B cell (primary cell): ENCODE data around the gene RAB22A. TPM values are rescaled to one million over a fixed set of nuclear protein-coding genes. Genes with fewer than 3 reads are reported as not detected.
"Not testable (repeated sequence)": the region's sequence is repeated elsewhere in the genome, so short reads cannot be mapped to it uniquely, and the experiment has no call there.

ENCODE experiments used
- ATAC-seq: fragments of 200-7000 bp; cut with Tn5 transposase; one replicate; pipeline ENCODE4 v1.10.0; 2021; ENCODE audit warnings: low read depth, mild to moderate bottlenecking, moderate number of reproducible peaks, moderate library complexity
- CTCF ChIA-PET: fragments of 350-600 bp; sonication (Branson Sonifier 250); formaldehyde crosslinking; loops from one replicate; lab custom pipeline; 2021; ENCODE audit warnings: antibody characterized with exemption, inconsistent platforms; lab: Charles Lee
- POLR2A ChIA-PET: fragments of 350-600 bp; sonication (Branson Sonifier 250); formaldehyde crosslinking; loops from one replicate; lab custom pipeline; 2021; ENCODE audit warnings: antibody characterized with exemption; lab: Charles Lee
- DNase-seq: peaks from one replicate; pipeline ENCODE4 v3.0.0; 2013
- H2AFZ ChIP-seq: 2 replicates; pipeline ENCODE4 v1.6.1; 2012; ENCODE audit warnings: mild to moderate bottlenecking, low read depth, low read length; ENCODE audit not compliant: insufficient read depth, poor library complexity, severe bottlenecking
- H3K27ac ChIP-seq, 2 donors: 1 replicate in 1 of 2; 2 replicates in 1 of 2; pipeline ENCODE4 v1.5.1; 2012 to 2013; ENCODE audit warnings: low read length in 2 of 2, mild to moderate bottlenecking in 2 of 2, moderate library complexity in 1 of 2
- H3K27me3 ChIP-seq, 4 experiments: fragments of 200-600 bp in 1 of 4; sonication (generic) in 1 of 4; replicated peaks in 1 of 4; 1 replicate in 2 of 4; 2 replicates in 2 of 4; pipeline versions ENCODE4 v1.6.1 to v1.7.0; 2013 to 2016; ENCODE audit warnings: low read length in 3 of 4, mild to moderate bottlenecking in 2 of 4, mixed read lengths in 1 of 4, moderate library complexity in 1 of 4; ENCODE audit not compliant: insufficient read depth in 4 of 4, control insufficient read depth in 3 of 4; ENCODE audit errors: control extremely low read depth in 1 of 4
- H3K36me3 ChIP-seq, 2 experiments: replicated peaks in 1 of 2; 1 replicate in 1 of 2; 2 replicates in 1 of 2; pipeline versions ENCODE4 v1.6.1 to v1.7.1; 2013; ENCODE audit warnings: low read length in 1 of 2; ENCODE audit not compliant: insufficient read depth in 2 of 2, control insufficient read depth in 1 of 2; ENCODE audit errors: control extremely low read depth in 1 of 2, extremely low read depth in 1 of 2
- H3K4me1 ChIP-seq, 2 donors: fragments of 200-600 bp in 1 of 2; sonication (generic) in 1 of 2; 1 replicate in 1 of 2; 2 replicates in 1 of 2; pipeline versions ENCODE4 v1.5.1 to v1.6.1; 2013 to 2017; ENCODE audit warnings: low read length in 2 of 2; ENCODE audit not compliant: control insufficient read depth in 2 of 2, insufficient read depth in 2 of 2
- H3K4me2 ChIP-seq: replicated peaks from 2 replicates; pipeline ENCODE3; 2012; ENCODE audit warnings: mild to moderate bottlenecking, low read depth, low read length; ENCODE audit not compliant: poor library complexity, severe bottlenecking
- H3K4me3 ChIP-seq, 5 experiments: fragments of 200-600 bp in 1 of 5; sonication (generic) in 1 of 5; 1 replicate in 3 of 5; 2 replicates in 2 of 5; pipeline versions ENCODE4 v1.5.1 to v1.7.0; 2011 to 2016; ENCODE audit warnings: low read length in 4 of 5, mild to moderate bottlenecking in 4 of 5, low read depth in 2 of 5, control low read depth in 1 of 5, moderate library complexity in 1 of 5; ENCODE audit not compliant: insufficient read depth in 1 of 5; ENCODE audit errors: control extremely low read depth in 1 of 5, extremely low read depth in 1 of 5
- H3K79me2 ChIP-seq: fragments of 200-600 bp; sonication (generic); one replicate; pipeline ENCODE4 v1.6.0; 2016; ENCODE audit warnings: low read length; ENCODE audit not compliant: control insufficient read depth, insufficient read depth
- H3K9ac ChIP-seq: fragments of 200-600 bp; sonication (generic); 2 replicates; pipeline ENCODE4 v1.6.1; 2017; ENCODE audit warnings: mild to moderate bottlenecking, low read length, moderate library complexity
- H3K9me3 ChIP-seq, 3 donors: one replicate each; pipeline versions ENCODE4 v1.6.1 to v1.7.1; 2013; ENCODE audit warnings: low read length in 2 of 3; ENCODE audit not compliant: control insufficient read depth in 2 of 3, insufficient read depth in 1 of 3; ENCODE audit errors: control extremely low read depth in 1 of 3
- H4K20me1 ChIP-seq: 2 replicates; pipeline ENCODE4 v1.6.0; 2012; ENCODE audit warnings: mild to moderate bottlenecking, low read length; ENCODE audit not compliant: insufficient read depth, control insufficient read depth, poor library complexity, severe bottlenecking
- H3K27ac Mint-ChIP-seq: one replicate; pipeline ENCODE4 v1.8.0; 2021; ENCODE audit warnings: mixed read lengths
- H3K27me3 Mint-ChIP-seq: one replicate; pipeline ENCODE4 v1.8.0; 2021; ENCODE audit warnings: mixed read lengths
- H3K4me1 Mint-ChIP-seq: one replicate; pipeline ENCODE4 v1.8.0; 2021; ENCODE audit warnings: mixed read lengths
- H3K4me3 Mint-ChIP-seq: one replicate; pipeline ENCODE4 v1.8.0; 2021; ENCODE audit warnings: mixed read lengths
- H3K9me3 Mint-ChIP-seq: one replicate; pipeline ENCODE4 v1.8.0; 2022; ENCODE audit warnings: mixed read lengths; ENCODE audit not compliant: insufficient read depth
- EZH2 ChIP-seq: IDR thresholded peaks from 2 replicates; pipeline ENCODE4 v1.6.1; 2012; ENCODE audit warnings: borderline replicate concordance, low read depth, mild to moderate bottlenecking, moderate library complexity, low read length; ENCODE audit not compliant: insufficient read depth, poor library complexity, severe bottlenecking
- WGBS: methylation state at CpG from one replicate; pipeline ENCODE4 v1.1.5; 2013; ENCODE audit warnings: missing lambda C conversion rate; ENCODE audit not compliant: insufficient coverage; 5-methylcytosine and 5-hydroxymethylcytosine counted together
- intact Hi-C: fragments of 100-400 bp; cut with micrococcal nuclease; formaldehyde crosslinking; loops from one replicate; pipeline ENCODE4 v1.10.0; 2022
- polyA plus RNA-seq: library from polyadenylated mRNA; depleted of rRNA; stranded (reverse); fragments of >200 nt; gene quantifications from 2 replicates; pipeline ENCODE4 v1.2.3, GENCODE V29; 2012
- total RNA-seq, 2 donors: library from RNA; stranded (reverse); fragments of 120-200 nt in 1 of 2; gene quantifications; 1 replicate in 1 of 2; 2 replicates in 1 of 2; pipeline versions ENCODE4 v1.2.3 to v1.2.4, GENCODE V29; 2013 to 2022
- TF ChIP-seq, protein P1 (sequence below): fragments of 200-600 bp; IDR thresholded peaks from one replicate; pipeline ENCODE4 v1.8.0; 2022; ENCODE audit warnings: antibody characterized with exemption, mild to moderate bottlenecking

RAB22A gene
- total and polyA plus RNA-seq, 2 donors (not counting 1 experiment from before 2014, with no cell fraction given): 7.5 to 21.1 TPM

DNA sequence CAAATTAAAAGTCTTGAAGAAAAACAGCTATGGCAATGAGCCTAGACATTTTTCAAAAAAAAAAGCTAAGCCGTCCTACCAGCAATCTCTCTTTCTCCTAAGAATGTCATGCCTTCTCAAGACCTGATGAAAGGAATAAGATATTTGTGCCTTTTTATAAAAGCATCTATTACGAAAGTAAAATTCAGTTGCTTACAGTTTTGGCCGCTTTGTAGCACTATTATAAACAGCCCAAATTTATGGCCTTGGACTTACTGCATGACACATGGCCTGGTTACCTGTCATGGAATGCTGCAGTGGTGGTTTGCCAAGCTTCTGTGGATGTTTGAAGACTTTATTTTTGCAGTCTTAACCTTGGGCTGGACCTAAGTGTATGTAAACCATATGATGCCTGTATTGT, 57.4 kb downstream of the RAB22A start:
- no peaks in the 10 kb centered on the region for H3K27me3 ChIP-seq
- no peak overlapping the region for H3K9ac ChIP-seq
- H3K27ac ChIP-seq: no peak overlapping the region
- intact Hi-C loops: no loop called here
- ChIA-PET POLR2A (interaction anchor here (0.6 kb wide), 1 partner anchor 808 kb away, joined by 5 read pairs; no protein-coding TSS in a partner anchor), CTCF (no interaction called here)
- H4K20me1 ChIP-seq: no peaks in the 10 kb centered on the region
- H3K27me3 Mint-ChIP-seq: no peaks in the 10 kb centered on the region
- H3K4me1 Mint-ChIP-seq: no peaks in the 10 kb centered on the region
- no peaks in the 10 kb centered on the region for H3K9me3 ChIP-seq
- ATAC-seq: no peak
- H3K4me2 ChIP-seq: no peak overlapping the region
- no peak overlapping the region for H2AFZ ChIP-seq
- no peak for DNase-seq
- no peak overlapping the region for H3K4me3 ChIP-seq
- H3K4me3 Mint-ChIP-seq: no peak overlapping the region
- no peak for TF ChIP-seq EZH2
- no peaks in the 10 kb centered on the region for H3K4me1 ChIP-seq
- H3K27ac Mint-ChIP-seq: no peak overlapping the region
- no peaks in the 10 kb centered on the region for H3K9me3 Mint-ChIP-seq
- peaks cover 2 to 10% of the 10 kb centered on the region in 2 experiments for H3K36me3 ChIP-seq
- WGBS: 100% methylated on average over 1 of the region's 3 CpGs
- no peaks in the 10 kb centered on the region for H3K79me2 ChIP-seq

DNA sequence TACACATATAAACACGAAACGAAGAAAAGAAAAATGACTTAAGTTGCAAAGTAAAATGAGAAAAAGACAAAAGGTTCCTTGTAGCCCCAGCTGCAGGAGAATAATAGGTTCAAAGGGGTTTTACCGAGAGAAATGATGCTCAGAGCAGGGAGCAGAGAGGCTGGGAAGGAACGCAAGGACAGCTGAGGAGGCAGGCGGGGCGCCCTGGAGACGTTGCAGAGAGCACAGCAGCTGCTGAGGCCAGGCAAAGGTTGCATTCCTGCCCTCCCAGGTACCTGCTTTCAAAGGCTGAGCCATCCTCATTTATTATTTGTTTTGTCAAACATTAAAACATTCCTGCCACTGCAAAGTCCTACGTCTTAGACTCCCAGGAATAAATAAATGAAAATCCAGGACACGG, 63.3 kb downstream of the RAB22A start:
- ChIA-PET CTCF (no interaction called here), POLR2A (no interaction called here)
- no peak overlapping the region for H3K27ac ChIP-seq
- Mint-ChIP-seq H3K27ac (no peak overlapping the region), H3K9me3 (no peaks in the 10 kb centered on the region), H3K27me3 (peaks cover 16% of the 10 kb centered on the region), H3K4me1 (no peaks in the 10 kb centered on the region), H3K4me3 (no peak overlapping the region)
- no peaks in the 10 kb centered on the region for H3K36me3 ChIP-seq
- H3K4me1 ChIP-seq: no peaks in the 10 kb centered on the region
- no peaks in the 10 kb centered on the region for H3K79me2 ChIP-seq
- H4K20me1 ChIP-seq: no peaks in the 10 kb centered on the region
- no peak overlapping the region for H2AFZ ChIP-seq
- peaks cover 0 to 6% (median 3%) of the 10 kb centered on the region in 4 experiments for H3K27me3 ChIP-seq
- H3K9ac ChIP-seq: no peak overlapping the region
- no peak overlapping the region for H3K4me2 ChIP-seq
- WGBS: 86% methylated on average over 8 of the region's 9 CpGs
- intact Hi-C loops: no loop called here
- ATAC-seq (no peak), DNase-seq (no peak)
- H3K4me3 ChIP-seq: no peak overlapping the region
- TF ChIP-seq, protein P1, sequence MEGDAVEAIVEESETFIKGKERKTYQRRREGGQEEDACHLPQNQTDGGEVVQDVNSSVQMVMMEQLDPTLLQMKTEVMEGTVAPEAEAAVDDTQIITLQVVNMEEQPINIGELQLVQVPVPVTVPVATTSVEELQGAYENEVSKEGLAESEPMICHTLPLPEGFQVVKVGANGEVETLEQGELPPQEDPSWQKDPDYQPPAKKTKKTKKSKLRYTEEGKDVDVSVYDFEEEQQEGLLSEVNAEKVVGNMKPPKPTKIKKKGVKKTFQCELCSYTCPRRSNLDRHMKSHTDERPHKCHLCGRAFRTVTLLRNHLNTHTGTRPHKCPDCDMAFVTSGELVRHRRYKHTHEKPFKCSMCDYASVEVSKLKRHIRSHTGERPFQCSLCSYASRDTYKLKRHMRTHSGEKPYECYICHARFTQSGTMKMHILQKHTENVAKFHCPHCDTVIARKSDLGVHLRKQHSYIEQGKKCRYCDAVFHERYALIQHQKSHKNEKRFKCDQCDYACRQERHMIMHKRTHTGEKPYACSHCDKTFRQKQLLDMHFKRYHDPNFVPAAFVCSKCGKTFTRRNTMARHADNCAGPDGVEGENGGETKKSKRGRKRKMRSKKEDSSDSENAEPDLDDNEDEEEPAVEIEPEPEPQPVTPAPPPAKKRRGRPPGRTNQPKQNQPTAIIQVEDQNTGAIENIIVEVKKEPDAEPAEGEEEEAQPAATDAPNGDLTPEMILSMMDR: no peak
- TF ChIP-seq EZH2: no peak
- peaks cover 0 to 2% (median 0%) of the 10 kb centered on the region in 3 donors for H3K9me3 ChIP-seq

DNA sequence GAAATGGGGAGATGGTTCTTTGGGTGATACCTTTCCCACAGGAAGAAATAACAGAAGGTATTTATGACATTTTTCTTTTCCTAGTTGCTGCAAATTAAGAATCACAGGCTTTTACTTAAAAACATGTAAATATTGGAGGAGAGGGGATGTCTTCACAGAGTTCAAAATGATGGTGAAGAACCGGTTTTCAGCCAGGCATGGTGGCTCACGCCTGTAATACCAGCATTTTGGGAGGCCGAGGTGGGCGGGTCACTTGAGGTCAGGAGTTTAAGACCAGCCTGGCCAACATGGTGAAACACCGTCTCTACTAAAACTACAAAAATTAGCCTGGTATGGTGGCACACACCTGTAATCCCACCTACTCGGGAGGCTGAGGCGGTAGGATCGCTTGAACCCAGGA, 63.8 kb downstream of the RAB22A start:
- CTCF ChIA-PET, H3K9ac ChIP-seq, H3K27ac ChIP-seq, H3K27ac Mint-ChIP-seq, H3K4me1 ChIP-seq, H3K9me3 ChIP-seq, H3K4me3 ChIP-seq, H3K4me3 Mint-ChIP-seq, ATAC-seq, H3K36me3 ChIP-seq, H3K9me3 Mint-ChIP-seq, H3K27me3 ChIP-seq, H3K79me2 ChIP-seq, intact Hi-C loops, H2AFZ ChIP-seq, DNase-seq, H3K4me2 ChIP-seq, H4K20me1 ChIP-seq, H3K4me1 Mint-ChIP-seq, POLR2A ChIA-PET: not testable (repeated sequence)
- 100% methylated on average over 5 of the region's 8 CpGs for WGBS
- peaks cover 21% of the 10 kb centered on the region for H3K27me3 Mint-ChIP-seq
